Hematopoietic multipotent progenitor cell treated with erythropoietin and hydrocortisone succinate and interleukin-3 and kit ligand, for 15 days (in vitro differentiated cells): ENCODE measurements around the gene KLHL41.
A peak's percentile ranks its signal among the peaks of the same experiment; 100 is the strongest.

Experiments
- DNase-seq: peaks from one replicate; pipeline ENCODE4 v3.0.0-alpha.2; 2015; ENCODE audit warnings: low spot score

Gene KLHL41

DNA sequence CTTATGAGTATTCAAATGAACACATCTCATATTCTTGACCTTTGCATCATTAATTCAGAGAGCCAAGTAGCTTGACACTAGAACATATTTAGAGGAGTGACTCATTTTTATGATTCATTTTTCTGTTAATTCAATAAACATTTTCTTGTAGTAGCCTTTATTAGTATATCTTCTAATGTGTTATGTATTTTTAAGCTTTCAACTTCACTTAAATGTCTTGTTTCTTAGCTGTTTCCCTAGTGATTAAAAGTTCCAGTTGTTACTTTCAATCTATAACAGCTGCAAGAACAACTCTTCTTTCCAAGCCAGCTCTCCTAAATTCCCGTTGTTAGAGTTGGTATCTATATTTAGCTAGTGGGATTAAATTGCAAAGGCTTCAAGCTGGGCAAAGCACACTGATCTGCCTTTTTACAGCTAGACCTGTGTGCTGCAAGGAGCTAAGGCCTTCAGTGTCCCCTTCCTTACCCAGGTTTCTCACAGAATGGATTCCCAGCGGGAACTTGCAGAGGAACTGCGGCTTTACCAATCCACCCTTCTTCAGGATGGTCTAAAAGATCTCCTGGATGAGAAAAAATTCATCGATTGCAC is at the start of gene KLHL41:
TSS of gene KLHL41 (plus strand) at position 405 of the 588 bp plus-strand sequence. CDS start at position 482, 77 bp downstream.
- no peak for DNase-seq

DNA sequence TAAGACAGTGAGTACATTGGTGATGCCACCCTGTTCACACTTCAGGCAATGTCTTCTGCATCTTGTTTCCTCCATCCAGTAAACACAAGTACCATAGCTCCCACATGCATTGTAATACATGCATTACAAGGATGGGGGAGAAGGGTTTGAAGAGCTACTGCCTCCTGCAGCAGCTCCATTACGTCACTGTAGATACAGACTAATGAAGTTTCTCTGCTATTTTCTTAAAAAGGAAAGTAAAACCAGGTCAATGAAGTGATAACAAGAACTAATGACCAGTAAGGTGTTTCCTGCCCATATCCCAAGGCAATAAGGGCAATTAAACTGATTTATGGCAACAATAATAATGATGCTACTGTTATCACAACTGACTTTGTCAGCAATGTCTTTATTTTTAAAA is 48.4 kb upstream of the KLHL41 start:
- no peak for DNase-seq

DNA sequence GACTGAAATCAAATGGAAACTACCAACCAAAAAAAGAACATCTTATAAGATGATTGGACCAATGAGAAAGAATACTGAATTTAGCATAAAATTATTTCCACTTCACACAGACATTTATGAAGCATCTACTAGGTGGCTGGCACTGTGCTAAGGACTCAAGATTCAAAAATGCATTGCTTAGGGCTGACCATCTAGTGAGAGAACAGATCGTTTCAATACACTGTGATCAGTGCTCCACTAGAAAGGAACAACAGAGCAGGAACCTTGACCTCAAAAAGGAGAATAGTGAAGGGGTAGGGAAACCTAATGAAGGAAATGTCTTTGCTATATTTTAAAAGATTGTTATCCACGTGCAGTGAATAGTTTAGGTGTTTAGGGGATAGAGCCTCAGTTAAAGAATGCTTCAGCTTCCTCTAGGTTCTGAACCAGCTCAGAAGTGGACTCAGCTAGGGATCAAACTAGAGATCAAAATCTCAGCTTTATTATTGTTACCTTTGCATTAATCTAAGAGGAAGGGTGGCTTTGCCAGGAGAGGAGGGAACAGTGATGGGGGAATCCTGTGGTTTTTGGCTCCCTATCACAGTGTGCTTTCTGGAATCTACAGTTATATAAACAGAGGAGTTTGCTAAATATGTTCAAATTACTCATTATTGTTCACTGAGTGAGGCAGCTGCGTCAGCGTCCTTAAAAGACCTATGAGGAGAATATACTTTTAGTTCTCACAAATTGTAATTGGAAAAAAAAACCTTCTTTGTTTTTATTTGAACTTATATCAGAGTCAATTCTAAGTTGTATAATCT is 46.4 kb upstream of the KLHL41 start:
- no peak for DNase-seq

DNA sequence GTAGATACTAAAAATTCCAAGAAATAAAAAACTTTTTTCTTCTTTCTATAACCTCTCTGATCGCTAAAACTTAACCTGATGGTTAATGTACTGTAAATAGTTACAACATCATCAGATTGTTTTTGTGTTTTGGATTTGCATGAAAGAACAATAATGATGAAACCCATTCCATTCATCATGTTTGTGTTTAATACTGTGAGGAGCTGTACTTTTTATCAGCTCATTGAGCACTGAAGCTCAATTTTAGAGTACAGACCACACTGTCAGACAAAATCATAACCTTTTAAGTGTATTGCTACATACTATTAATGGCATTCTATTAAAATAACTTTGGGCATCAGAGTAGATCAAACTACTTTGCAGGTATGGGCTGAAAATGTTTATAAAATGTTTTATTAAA is 45.0 kb upstream of the KLHL41 start:
- no peak for DNase-seq

GRCh38 chr2:169464882-169465281 is 44.6 kb upstream of the KLHL41 start:
- no peak for DNase-seq

GRCh38 chr2:169468841-169469240 is 40.7 kb upstream of the KLHL41 start:
- DNase-seq, result no peak

- no peak for DNase-seq
These were observed 39.4 kb upstream of the KLHL41 start for GRCh38 chr2:169469952-169470572.

- no peak for DNase-seq
These were observed 37.3 kb upstream of the KLHL41 start for GRCh38 chr2:169472249-169472648.

GRCh38 chr2:169476459-169476858 is 33.0 kb upstream of the KLHL41 start:
- DNase-seq, result no peak

- DNase-seq, result no peak
These were observed 31.2 kb upstream of the KLHL41 start for GRCh38 chr2:169478339-169478738.

- DNase-seq, result no peak
These were observed 30.7 kb upstream of the KLHL41 start for GRCh38 chr2:169478745-169479256.

- peak; percentile 35 for DNase-seq
These were observed 30.0 kb upstream of the KLHL41 start, which contains the start of gene BBS5 for GRCh38 chr2:169479257-169480078. TSS of gene BBS5 (plus strand) at chr2:169479494. CDS start at chr2:169479554, 60 bp downstream.

GRCh38 chr2:169480079-169480465 is 29.4 kb upstream of the KLHL41 start:
- no peak for DNase-seq

DNA sequence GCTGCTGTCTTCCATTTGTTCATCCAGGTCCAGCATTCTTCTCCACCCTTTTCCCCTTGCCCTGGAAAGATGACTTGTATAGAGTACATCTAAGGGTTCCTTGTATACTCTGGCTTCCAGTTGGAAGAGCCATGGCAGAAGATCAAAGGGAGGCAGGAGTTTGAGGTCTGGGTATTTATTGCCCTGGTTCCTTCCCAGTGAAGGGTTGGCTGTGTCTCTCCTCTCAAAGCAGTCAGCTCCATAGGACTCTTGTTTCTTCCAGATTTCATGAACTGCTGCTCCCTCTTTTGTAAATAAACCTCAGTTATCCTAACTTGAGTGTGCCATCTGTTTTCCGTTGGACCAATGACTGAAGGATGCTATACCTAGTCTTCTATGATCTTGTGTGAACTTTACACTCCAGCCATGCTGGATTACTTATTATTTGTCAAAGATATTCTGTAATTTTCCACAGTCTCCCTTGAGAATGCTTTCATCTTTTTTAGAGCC is 23.8 kb upstream of the KLHL41 start:
- DNase-seq, result no peak

DNA sequence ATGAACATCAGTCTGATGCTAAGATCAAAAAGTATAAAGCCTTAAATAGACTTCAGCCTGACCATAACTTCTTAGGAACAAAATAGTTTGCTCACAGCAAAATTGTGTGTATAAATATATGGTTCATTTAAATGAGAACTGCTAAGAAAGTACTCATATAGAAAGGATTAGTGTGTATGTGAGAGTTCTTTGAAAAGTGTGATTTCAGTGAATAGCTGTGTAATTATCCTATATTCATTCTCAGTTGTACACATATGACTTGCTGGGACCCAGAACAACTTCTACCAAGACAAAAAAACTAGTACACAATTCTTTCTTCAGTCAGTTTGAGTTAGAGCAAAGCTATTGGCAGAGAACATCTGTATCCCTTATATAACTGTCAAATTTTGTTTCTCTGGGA is 23.0 kb upstream of the KLHL41 start:
- DNase-seq, result no peak

DNA sequence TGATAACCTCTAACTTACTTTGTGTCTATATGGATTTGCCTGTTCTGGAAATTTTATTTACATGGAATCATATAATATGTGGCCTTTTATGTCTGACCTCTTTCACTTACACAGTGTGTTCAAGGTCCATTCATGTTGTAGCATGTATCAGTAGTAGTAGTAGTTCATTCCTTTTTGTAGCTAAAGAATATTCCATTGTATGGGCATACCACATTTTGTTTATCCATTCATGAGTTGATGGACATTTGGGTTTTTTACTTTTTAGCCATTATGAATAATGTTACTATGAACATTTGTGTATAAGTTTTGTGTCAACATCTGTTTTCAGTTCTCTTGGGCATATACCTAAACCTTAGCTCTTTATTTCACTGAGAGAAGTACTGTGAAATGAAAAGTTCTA is 18.7 kb upstream of the KLHL41 start:
- no peak for DNase-seq

GRCh38 chr2:169491378-169491777 is 18.1 kb upstream of the KLHL41 start:
- DNase-seq, result no peak

GRCh38 chr2:169493360-169493759 is 16.1 kb upstream of the KLHL41 start:
- DNase-seq, result no peak

DNA sequence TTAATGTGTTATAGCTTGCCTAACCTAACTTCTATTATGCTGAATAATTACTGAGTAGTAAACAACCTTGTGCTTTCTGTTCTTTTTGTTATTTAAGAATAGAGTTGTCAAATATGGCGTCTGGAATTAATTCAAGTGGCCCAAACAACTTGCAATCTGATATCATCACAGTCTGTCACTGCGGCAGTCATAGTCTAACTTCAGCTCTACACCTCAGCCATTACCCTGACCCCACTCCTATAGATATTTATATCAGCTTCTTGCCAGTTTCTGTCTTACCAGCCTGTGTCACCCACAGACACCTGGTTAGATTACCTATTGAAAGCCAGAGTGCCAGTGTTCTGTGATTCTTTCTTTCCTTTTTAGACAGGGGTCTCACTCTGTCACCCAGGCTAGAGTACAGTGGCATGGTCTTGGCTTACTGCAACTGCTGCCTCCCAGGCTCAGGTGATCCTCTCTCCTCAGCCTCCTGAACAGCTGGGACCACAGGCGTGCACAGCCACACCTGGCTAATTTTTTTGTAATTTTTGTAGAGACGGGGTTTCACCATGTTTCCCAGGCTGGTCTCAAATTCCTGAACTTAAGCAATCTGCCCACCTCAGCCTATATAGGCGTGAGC is 14.1 kb upstream of the KLHL41 start:
- no peak for DNase-seq

GRCh38 chr2:169504651-169505050 is 4.9 kb upstream of the KLHL41 start:
- no peak for DNase-seq

DNA sequence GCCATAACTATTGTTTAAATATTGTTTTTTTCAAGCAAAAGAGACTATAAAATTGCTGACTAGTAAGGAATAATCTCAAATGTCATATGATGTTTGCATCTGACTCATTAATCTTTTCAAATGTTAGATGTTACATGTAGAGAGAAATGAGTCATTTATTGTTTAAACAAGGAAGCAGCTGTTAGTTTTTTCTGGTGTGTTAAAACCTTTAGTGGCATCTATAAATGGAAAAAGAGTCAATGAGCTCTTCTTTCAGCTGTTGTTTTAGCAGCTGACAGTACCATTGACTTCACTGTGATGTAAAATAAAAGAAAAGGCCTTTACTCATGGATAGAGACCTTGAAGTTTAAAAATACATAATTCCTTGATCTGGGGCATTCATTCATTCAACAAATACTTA is 1.8 kb upstream of the KLHL41 start:
- DNase-seq, result no peak

GRCh38 chr2:169509955-169510354 is 453 bp downstream of the KLHL41 start:
- DNase-seq, result no peak
